ENCODE results near the gene TMEM150C.

The TMEM150C gene

DNA sequence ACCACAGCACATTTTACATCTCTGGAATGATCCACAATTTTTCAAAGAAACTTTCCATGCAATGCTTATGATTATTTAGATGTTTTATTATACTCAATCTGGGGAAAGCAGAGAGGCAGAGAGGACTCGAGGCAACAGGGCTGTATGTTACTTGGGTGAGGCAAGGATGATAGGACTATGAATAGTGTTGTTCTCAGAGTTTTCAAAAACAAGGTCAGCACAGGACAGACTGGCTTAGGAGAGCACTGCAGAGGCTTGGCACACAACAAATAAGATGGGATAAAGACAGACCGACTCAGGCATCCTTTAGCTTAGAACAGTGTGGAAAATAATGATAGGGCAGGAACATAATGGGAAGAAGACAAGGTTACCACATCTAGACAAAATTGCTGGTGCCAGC, 65.4 kb downstream of the TMEM150C start:
- H3K4me3 ChIP-seq (ENCODE audit: control insufficient read depth, low read depth, low read length): no peak overlapping the region
- no peak for DNase-seq (ENCODE audit: low read depth)
- TF ChIP-seq, protein P1, sequence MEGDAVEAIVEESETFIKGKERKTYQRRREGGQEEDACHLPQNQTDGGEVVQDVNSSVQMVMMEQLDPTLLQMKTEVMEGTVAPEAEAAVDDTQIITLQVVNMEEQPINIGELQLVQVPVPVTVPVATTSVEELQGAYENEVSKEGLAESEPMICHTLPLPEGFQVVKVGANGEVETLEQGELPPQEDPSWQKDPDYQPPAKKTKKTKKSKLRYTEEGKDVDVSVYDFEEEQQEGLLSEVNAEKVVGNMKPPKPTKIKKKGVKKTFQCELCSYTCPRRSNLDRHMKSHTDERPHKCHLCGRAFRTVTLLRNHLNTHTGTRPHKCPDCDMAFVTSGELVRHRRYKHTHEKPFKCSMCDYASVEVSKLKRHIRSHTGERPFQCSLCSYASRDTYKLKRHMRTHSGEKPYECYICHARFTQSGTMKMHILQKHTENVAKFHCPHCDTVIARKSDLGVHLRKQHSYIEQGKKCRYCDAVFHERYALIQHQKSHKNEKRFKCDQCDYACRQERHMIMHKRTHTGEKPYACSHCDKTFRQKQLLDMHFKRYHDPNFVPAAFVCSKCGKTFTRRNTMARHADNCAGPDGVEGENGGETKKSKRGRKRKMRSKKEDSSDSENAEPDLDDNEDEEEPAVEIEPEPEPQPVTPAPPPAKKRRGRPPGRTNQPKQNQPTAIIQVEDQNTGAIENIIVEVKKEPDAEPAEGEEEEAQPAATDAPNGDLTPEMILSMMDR (conservative IDR thresholded peaks at IDR 0.05; ENCODE audit: control insufficient read depth, insufficient read depth, low read depth, low read length): no peak

- TF ChIP-seq, protein P1 (conservative IDR thresholded peaks at IDR 0.05; ENCODE audit: control insufficient read depth, insufficient read depth, low read depth, low read length): no peak
- H3K4me3 ChIP-seq (ENCODE audit: control insufficient read depth, low read depth, low read length): no peak overlapping the region
- no peak for DNase-seq (ENCODE audit: low read depth)
Observed at GRCh38 chr4:82495666-82496065, 66.1 kb downstream of the TMEM150C start.

DNA sequence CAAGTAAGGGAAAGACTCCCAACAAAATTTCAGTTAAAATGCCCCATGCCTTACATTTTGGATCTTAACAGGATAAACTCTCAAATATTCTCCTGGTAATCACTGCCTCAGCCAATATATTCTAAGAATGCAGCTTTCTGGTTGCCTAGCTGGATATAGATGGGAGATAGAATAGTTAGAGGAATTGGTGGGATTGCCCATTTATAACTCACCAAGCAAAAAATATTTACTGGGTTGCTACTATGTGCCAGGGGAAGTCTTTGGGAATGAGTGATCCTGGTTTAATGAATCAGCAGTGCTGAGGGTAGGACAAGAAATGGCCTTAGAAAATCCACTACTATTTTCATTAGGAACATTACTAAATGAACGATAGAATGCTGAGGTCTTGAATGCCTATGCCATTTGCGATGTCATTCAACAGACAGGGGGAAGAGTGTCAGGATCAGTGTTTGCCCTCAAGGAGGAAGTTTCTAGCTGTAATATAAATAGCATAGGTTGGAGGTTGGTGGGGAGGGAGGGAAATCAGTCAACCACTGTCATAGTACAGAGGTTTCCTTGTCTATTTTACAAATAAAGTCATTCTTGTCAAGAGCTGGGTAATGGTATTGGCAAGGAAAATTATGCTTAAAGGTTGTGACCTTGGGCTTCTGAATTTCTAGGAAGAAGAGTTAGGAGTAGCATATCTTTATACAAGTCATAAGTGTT, 67.9 kb downstream of the TMEM150C start:
- TF ChIP-seq, protein P1 (conservative IDR thresholded peaks at IDR 0.05; ENCODE audit: control insufficient read depth, insufficient read depth, low read depth, low read length): no peak
- DNase-seq (ENCODE audit: low read depth): no peak

GRCh38 chr4:82491251-82491960, 70.4 kb downstream of the TMEM150C start:
- DNase-seq (ENCODE audit: low read depth): peak; percentile 5
- H3K4me3 ChIP-seq (ENCODE audit: control insufficient read depth, low read depth, low read length): no peak overlapping the region
- TF ChIP-seq, protein P1 (conservative IDR thresholded peaks at IDR 0.05; ENCODE audit: control insufficient read depth, insufficient read depth, low read depth, low read length): no peak

More for the DNA sequence above, 67.9 kb downstream of the TMEM150C start:
- no peak overlapping the region for H3K4me3 ChIP-seq (ENCODE audit: control insufficient read depth, low read depth, low read length)

DNA sequence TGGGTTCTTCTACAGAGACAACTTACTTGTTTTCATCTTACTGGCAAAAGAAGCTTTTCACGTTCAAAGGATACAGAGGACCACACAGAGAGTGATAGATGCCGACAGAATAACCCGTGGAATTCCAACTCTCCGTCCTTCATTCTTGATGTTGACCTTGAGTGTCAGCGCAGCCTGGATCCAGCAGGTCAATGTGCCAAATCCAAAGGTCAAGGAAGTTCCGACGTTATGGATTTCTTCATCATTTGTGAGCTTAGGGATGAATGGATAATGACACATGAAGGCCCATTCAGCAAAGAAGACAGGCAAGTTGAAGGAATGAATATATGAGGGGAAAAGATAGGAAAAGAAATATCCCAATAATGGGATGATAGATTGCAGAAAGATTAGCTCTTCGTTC, 71.8 kb downstream of the TMEM150C start:
- TF ChIP-seq, protein P1 (conservative IDR thresholded peaks at IDR 0.05; ENCODE audit: control insufficient read depth, insufficient read depth, low read depth, low read length): no peak
- H3K4me3 ChIP-seq (ENCODE audit: control insufficient read depth, low read depth, low read length): no peak overlapping the region
- no peak for DNase-seq (ENCODE audit: low read depth)

- TF ChIP-seq, protein P1 (conservative IDR thresholded peaks at IDR 0.05; ENCODE audit: control insufficient read depth, insufficient read depth, low read depth, low read length): no peak
- DNase-seq (ENCODE audit: low read depth): no peak
- no peak overlapping the region for H3K4me3 ChIP-seq (ENCODE audit: control insufficient read depth, low read depth, low read length)
Observed at GRCh38 chr4:82489076-82489475, 72.7 kb downstream of the TMEM150C start.
